PFSK-1 (cell line): ENCODE data around the gene RNASEH2B.

Experiments
- POLR2AphosphoS5 ChIP-seq: IDR thresholded peaks from 2 replicates; pipeline ENCODE4 v1.6.1; 2012; ENCODE audit warnings: low read depth, mild to moderate bottlenecking, control low read depth, low read length, moderate library complexity
- SIN3A ChIP-seq: IDR thresholded peaks from 2 replicates; pipeline ENCODE4 v1.6.1; 2012; ENCODE audit warnings: mild to moderate bottlenecking, low read length, moderate library complexity, borderline replicate concordance; ENCODE audit not compliant: insufficient read depth
- TAF1 ChIP-seq: IDR thresholded peaks from 2 replicates; pipeline ENCODE4 v1.6.1; 2012; ENCODE audit warnings: low read length, control low read depth, borderline replicate concordance; ENCODE audit not compliant: insufficient read depth
- TF ChIP-seq, protein P1 (sequence below), 2 experiments: IDR thresholded peaks; 2 replicates each; pipeline versions ENCODE4 v1.6.1 to v1.8.0; 2011 to 2012; ENCODE audit warnings: low read depth in 2 of 2, low read length in 2 of 2, control low read depth in 1 of 2, inconsistent platforms in 1 of 2, mild to moderate bottlenecking in 1 of 2, moderate library complexity in 1 of 2; ENCODE audit not compliant: insufficient read depth in 1 of 2

DNA sequence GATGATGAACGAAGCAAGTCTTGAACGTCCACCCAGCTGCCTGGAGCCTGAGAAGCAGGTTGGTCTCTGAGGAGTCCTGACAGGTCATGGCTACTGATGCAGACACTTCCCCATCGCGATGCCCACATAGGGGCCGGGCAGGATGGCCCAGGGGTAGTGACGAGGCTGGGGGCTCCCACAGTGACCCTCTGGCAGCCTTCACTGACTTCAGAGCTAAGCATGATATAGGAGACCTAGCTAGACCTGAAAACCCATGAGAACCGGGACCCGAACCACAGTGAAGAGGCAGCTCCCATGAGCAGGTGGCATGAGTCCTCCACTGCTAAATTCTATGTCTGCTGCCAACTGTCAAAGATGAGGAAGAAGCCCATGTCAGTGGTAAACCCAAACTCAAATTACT, 91.7 kb downstream of the RNASEH2B start:
- TF ChIP-seq, protein P1, sequence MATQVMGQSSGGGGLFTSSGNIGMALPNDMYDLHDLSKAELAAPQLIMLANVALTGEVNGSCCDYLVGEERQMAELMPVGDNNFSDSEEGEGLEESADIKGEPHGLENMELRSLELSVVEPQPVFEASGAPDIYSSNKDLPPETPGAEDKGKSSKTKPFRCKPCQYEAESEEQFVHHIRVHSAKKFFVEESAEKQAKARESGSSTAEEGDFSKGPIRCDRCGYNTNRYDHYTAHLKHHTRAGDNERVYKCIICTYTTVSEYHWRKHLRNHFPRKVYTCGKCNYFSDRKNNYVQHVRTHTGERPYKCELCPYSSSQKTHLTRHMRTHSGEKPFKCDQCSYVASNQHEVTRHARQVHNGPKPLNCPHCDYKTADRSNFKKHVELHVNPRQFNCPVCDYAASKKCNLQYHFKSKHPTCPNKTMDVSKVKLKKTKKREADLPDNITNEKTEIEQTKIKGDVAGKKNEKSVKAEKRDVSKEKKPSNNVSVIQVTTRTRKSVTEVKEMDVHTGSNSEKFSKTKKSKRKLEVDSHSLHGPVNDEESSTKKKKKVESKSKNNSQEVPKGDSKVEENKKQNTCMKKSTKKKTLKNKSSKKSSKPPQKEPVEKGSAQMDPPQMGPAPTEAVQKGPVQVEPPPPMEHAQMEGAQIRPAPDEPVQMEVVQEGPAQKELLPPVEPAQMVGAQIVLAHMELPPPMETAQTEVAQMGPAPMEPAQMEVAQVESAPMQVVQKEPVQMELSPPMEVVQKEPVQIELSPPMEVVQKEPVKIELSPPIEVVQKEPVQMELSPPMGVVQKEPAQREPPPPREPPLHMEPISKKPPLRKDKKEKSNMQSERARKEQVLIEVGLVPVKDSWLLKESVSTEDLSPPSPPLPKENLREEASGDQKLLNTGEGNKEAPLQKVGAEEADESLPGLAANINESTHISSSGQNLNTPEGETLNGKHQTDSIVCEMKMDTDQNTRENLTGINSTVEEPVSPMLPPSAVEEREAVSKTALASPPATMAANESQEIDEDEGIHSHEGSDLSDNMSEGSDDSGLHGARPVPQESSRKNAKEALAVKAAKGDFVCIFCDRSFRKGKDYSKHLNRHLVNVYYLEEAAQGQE (IDR thresholded peaks at IDR 0.05; ENCODE audit: insufficient read depth in 1 of 2, low read depth in 2 of 2, low read length in 2 of 2): no peak
- TF ChIP-seq TAF1: no peak
- TF ChIP-seq POLR2AphosphoS5: no peak
- no peak for TF ChIP-seq SIN3A
